Fibroblast of gingiva (primary cell): Measurements from ENCODE around the gene GRHL3.

ENCODE experiments used
- DNase-seq: peaks from one replicate; pipeline ENCODE4 v3.0.0-alpha.2; 2011; ENCODE audit warnings: low read depth

The GRHL3 gene

GRCh38 chr1:24393892-24394291 lies 74.7 kb downstream of the GRHL3 start:
- DNase-seq = peak; percentile 66

GRCh38 chr1:24400065-24400464 lies 80.9 kb downstream of the GRHL3 start:
- no peak for DNase-seq

GRCh38 chr1:24403806-24404205 lies 84.6 kb downstream of the GRHL3 start:
- DNase-seq = no peak
